G401 (cell line): ENCODE results near the gene SCAMP1. TPM values are rescaled to one million over a fixed set of nuclear protein-coding genes. Genes with fewer than 3 reads are reported as not detected.

Experiments used
- DNase-seq: peaks from one replicate; pipeline ENCODE4 v3.0.0-alpha.2; 2015; ENCODE audit warnings: low spot score
- in situ Hi-C: cut with HindIII; loops from 2 replicates; pipeline ENCODE4 v1.10.0; 2016; ENCODE audit warnings: low sequenced_read_pairs, mixed read lengths
- total RNA-seq: library from RNA; depleted of rRNA; stranded (reverse); fragments of >200 nt; shearing (Covaris generic); gene quantifications from 2 replicates; pipeline ENCODE4 v1.2.3, GENCODE V29; 2014

Gene SCAMP1
- total RNA-seq, 1 experiment from 2014 or later: 49.7 TPM

DNA sequence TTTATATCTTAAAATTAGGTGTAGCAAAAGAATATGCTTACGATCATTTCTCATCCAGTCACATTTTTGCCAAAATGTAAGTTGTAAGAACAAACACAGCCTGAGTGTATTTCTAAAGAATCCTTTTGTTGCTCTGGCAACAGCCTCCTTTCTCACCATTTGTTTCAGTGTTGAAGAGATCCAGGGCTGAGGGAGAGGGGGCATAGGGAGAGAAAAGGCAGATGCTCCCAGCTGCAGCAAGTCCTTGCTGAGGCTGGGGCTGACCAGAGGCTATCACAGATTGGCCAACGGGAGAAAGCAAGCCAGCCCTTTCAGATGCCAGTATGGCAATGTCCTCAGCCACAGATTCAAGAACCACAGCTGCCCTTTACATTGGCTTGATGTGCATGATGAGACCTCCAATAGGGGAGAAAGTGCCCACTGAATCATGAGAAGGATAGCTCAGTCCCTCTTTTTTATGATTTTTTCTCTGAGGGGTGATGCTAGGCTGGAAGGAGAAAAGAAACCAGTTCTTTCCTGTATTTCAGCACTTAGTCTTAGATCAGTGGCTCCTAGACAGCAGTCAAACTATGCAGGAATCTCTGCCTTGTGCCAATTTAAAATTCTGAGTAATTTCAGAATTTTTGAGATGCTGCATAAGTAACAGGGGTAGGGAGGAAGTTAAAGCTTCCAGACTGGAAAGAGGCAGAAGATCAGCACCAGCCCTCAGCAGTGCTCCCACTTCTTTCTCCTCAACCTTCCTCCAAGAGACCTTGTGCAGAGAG, 146.0 kb downstream of the SCAMP1 start:
- in situ Hi-C loops: no loop called here
- no peak for DNase-seq

DNA sequence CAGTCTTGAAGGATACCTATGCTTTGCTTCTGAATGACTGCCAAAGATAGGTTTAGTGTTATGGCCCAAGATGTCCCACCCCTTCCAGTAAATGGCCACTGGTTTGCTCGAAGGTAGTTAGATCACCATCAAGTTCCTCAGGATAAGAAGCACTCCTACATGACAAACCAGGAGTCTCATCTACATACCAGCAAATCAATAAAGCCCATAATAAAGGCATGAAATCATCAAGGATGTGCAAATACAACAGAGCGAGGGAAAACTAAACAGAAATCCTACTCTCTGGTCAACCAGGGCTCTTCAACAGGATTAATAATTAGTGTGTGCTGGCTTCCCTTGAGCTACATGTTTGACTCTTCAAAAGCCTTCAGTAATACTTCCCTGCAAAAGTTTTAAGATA, 147.1 kb downstream of the SCAMP1 start:
- DNase-seq: no peak
- in situ Hi-C loops: no loop called here

DNA sequence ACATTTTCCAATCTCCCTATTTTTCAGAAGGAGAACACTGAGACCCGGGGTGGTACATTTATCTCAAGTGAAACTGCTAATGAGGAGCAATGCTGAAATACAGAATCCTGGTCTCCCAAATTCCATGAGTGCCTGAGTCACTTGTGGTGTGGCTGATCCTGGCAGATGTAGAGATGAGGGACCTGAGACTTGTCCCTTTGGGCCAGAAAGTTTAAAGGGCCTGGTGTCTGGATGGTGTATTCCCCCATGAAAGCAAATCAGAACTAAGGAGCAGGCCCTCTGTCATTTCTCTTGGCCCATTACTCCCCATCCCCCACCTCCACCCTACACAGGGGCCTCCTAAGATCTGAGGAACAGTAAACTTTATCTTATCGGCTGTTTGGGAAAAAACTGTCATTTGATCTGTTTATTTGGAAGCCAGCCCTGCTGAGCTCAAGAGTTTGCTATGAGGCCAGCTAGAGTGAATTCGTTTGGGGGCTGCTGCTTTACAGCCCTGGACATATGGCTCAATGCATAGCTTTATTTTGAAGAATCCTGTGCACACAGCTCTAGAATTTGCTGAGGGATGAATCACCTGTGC, 147.9 kb downstream of the SCAMP1 start:
- in situ Hi-C loops: no loop called here
- DNase-seq: no peak

DNA sequence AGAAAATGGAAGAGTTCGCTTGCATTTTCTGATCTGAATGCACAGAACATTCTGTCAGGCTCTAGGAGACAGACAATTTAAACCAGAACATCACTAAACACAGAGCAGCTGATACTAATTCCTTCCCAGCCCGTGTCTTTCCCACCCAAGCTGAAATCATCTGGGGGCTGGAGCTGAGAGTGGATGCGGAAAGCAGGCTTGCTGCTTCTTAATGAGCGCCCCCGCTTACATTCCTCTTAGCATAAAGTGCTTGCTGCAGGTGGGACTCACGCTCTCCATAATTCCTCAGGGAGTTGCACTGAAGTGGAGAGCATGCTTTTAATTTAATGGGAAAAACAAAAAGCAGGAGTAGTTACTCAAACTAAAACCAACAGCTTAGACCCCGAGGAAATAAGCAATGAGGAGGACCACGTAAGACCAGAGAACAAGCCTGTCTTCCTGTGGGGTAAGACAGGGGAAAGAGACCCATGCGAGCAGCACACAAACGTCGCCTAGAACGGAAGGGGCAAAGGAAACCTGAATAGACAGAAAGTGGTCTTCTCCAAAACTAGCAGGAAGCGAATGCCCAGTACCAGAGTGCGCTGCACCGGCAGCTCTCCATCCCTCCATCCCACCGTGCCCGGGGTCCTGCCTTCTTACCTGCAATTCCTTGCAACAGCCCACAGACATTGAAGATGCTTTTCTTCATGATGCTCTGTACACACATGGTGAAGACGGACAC, 148.9 kb downstream of the SCAMP1 start:
- in situ Hi-C loops: no loop called here

DNA sequence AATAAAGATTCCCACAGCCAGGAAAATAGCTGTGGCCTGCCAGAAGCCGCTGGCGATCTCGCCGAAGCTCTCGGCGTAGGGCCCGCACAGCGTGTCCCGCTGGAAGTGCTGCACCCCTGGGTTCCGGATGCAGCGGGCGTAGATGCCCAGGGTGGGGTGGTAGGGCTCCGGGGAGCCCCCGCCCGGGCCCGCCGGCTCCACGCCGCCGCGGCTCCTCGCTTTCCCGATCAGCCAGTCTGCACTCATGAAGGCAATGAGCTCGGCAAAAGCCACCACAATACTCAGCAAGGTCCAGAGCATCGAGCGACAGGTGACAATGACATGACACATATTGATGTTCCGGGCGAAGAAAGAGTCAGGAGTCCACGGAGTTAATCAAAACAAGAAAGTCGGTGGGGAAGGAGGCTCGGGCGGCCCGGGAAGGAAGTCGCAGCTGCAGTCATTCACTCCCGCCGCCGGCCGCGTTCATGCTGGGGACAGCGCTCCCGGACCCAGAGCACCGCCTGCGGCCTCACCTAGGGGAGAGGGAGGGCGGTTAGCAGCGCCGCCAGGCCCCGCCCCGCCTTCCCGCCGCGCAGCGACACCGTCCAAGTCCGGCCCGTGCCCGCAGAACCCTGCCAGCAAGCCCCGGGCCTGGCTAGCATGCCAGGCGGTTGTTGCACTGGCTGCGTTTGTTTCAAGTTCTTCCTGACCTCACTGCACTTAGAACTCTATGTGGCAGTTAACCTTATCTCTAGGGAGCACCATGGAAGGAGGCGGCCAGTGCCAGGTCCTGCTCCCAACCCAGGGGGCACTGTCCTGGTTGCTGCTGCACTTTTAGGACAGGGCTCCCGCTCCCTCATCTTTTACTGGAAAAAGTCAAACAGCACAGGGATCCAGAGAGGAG, 149.7 kb downstream of the SCAMP1 start:
- in situ Hi-C loops: no loop called here
- DNase-seq: peak; percentile 54

More for the DNA sequence above, 148.9 kb downstream of the SCAMP1 start:
- no peak for DNase-seq

DNA sequence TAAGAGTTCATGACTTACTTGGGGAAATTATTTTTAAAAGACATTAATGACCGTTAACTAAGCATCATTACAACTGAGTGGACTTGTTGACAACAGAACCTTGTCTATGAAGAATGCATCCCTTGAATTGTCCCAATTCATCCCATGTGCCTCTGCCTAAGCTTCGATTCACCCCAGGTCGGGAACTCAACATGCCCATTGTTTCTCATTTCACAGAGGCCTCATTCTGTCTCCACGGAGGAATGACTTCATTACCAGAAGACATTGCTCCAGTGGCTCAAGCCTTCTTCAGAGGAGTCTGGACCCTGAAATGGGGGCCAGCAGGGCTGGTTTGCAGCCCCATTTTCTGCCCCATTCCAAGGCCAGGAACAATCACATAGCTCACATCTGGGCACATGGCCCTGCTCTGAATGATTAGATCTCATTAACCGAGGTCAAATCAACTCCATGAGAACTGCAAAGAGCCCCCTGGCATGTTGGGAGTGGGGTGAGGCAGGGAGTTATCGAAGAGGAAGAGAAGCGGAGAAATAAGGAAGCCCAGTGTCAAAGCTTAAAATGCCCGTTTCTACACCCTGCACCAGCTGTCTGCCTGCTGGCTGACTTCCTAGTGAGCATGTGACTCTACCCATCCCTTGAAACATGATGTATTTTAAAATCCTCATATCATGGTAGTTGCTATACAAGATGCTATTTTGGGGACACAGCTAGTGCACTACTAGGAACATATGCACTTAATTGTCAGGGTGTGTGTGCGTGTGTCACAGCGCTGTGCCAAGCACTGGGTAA, 150.9 kb downstream of the SCAMP1 start:
- in situ Hi-C loops: no loop called here
- no peak for DNase-seq

DNA sequence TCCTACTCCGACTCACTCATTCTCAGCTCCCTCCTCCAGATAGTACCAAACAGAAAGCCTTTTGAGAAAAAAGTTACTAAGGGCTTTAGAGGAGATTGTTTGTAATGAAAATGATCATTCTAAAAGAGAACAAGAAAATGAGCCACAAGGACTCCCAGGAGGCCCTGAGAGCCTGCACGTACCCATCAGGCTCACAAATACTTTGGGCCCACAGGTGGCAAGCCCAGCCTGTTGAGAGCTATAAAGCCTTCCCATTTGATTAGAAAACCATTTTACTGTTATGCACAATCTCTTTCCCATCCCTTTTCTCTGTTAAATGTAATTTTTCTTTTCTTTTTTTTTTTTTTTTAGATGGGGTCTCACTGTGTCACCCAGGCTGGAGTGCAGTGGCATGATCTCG, 152.0 kb downstream of the SCAMP1 start:
- DNase-seq: no peak
- in situ Hi-C loops: no loop called here

DNA sequence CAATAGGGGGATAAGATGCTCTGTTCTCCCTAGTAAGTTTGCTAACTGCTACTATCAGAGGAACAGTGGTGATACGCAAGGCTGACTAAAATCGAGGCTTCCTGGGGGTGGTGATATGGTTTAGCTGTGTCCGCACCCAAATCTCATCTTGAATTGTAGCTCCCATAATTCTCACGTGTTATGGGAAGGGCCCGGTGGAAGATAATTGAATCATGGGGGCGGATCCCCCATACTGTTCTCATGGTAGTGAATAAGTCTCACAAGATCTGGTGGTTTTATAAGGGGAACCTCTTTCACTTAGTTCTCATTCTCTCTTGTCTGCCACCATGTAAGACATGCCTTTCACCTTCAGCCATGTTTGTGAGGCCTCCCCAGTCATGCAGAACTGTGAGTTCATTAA, 153.0 kb downstream of the SCAMP1 start:
- DNase-seq: no peak

DNA sequence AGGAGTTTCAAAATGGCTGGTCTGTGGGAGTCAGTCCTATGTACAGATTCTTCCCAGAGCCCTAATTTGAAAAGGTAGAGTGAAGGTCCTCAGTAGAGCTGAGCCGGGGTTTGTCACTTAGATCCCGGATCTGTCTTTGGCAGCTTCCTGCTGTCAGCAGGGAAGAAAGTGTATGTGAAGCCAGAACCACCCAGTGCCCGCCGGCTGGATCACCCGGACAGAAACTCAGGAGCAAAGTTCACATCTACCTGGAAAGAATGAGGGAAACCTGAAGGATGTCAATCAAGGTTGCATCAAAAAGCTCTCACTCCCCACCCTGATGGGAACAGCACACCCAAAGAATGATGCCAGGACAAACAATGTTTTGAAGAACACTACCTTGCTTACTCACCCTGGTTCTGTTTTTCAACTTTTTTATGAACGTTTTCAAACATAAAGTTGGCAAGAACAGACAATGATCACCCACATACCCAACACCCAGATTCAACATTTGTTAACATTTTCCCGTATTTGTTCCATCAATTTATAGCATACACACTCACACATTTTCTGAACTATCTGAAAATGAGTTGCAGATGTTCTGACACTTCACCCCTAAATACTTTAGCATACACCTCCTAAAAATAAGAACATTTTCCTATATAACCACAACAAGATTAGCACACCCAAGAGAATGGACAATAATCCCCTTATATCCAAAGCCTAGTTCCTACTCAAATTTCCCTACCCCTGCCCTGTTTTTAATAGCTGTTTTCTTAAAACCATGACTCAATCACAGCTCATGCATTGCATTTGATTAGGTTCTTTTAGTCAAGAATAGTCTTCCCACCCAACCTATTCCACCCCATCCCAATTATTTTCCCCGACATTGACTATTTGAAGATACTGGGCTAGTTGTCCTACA, 154.3 kb downstream of the SCAMP1 start:
- in situ Hi-C loops: no loop called here

More for the DNA sequence above, 153.0 kb downstream of the SCAMP1 start:
- in situ Hi-C loops: no loop called here

DNA sequence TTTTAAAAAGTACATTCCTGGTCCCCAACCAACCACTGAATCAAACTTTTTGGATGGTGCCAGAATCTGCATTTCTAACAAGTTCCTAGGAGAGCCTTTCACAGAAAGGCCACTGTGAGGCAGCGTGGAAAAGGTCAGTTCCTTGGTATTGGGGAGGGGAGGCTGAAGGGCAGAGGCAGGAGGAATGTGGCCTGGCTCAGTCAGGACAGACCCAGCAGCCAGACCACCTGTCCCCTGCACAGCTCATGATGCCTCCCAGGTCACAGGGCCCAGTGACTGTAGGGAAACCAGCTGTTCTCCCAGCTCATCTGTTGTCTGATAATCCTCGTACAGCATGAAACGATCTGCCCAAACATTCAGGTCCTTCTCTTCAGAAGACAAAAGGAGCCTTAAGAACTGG, 155.3 kb downstream of the SCAMP1 start:
- no peak for DNase-seq
- in situ Hi-C loops: no loop called here

More for the DNA sequence above, 154.3 kb downstream of the SCAMP1 start:
- DNase-seq: no peak

DNA sequence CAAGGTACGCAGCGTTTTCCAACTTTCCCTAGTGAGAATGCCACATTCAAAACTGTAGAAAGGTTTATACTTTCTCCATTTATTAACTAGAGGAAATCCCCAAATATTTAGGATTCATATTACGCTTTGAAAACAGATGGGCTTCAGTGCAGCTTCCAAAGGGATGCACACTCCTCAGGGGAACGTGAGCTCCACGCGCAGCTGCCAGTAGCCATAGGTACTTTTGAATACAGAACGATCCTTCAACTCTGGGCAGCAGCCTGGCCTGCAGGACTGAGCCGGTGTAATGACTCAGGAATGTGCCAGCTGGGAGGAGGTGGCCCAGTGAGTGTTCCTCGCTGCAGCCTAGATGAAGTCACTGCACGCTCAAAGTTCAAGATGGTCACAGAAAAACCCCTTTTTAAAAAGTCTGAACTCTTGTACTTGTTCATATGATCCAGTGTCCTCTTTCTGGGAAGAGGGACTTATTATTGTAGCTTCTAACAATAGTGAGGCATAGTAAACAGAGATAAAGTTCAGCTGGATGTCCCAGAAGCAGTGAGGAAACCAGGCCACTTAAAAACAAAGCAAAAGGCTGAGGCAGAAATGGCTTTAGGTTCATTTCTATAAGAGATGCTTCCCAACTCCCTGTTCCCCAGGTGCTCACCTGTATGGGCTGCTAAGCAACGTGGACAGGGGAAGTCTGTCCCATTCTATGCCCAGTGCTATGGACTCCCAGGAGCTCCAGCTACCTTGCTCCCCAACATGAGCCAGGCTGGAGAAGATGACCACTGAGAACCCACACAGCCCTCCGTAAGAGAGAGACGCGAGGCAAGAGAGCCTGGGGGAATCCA, 158.2 kb downstream of the SCAMP1 start:
- in situ Hi-C loops: no loop called here
- no peak for DNase-seq

DNA sequence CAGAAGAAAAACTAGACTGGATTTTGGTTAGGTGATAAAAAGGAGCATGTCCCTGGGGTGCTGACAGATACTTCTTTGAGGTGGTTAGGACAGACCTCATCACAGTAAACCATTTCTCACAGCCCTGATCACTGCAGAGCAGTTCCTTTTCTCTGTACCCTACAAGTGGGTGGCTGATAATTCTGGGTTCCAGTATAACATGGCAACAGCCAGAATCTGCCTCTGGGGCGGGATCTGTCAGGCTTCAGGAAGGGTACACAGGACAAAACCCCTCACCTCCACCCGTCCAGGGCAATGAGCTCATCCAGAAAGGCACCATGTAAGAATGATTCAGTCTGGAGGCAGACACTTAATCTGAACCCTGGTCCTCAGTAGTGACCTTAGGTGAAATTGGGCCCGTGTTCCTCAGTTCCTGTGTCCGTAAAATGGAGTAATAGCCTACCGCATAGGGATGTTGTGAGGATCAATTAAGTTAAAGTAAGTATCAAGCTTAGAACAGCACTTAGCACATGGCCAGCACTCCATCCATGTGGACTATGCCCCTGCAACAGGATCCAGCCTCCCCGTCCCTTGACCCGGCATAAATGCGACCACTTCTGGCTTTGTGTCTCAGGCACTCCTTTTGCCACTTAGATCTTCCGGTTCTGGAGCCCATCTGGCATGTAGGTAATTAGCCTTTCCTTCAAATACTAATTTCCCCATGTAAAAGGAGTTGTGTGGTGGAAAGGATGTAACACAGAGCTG, 159.0 kb downstream of the SCAMP1 start:
- in situ Hi-C loops: no loop called here
- no peak for DNase-seq

DNA sequence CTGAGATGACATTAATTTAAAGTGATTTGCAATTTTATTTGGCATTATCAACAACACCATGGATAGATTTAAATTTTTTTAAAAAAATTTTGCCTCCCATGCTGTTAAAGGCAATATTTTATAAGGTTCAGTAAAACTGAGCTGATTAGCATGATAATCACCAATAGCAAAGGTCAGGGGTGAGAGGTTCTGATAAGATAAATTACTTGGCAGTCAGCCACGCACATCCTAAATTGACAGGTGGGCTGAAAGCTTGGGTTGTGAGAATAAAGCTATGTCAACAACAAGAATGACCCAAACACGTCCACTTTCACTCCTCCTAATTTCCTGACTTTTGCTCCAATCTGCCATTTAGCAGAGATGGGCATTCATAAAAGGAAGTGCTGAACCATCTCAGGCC, 161.0 kb downstream of the SCAMP1 start:
- in situ Hi-C loops: no loop called here
- no peak for DNase-seq

DNA sequence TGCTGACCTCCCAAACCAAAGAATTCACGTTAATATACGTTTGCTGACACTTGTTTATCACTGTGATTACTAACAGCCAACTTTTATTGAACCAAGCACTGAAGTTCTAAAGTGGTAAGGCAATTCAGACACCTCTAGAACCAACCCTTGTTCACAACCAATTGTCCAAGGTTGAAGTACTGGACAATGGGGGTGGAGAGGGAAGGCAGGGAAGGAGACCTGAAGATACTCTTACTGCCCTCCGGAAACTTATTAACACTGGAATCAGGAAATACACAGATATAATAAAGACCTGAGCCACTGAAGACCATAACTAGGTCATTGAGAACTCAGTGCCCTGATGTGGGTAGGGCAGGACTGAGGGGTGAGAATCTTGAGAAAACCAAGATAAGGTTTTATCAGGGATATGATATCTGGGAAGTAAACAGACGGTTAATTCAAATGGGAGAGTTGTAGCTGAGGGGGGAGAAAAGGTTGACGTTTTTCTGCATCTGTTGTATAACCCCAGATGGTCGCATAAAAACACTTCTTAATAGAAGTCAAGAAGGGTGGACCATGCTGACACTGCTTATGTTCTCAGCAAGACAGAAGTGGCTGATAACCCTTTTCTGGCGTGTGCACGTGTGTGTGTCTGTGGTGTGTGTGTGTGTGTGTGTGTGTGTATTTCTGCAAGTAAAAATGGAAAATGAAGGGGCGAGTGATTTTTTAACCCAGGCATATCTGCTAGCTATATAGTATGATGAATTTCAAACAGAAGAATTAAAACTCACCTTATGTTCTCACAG, 162.3 kb downstream of the SCAMP1 start:
- in situ Hi-C loops: no loop called here
- DNase-seq: no peak

DNA sequence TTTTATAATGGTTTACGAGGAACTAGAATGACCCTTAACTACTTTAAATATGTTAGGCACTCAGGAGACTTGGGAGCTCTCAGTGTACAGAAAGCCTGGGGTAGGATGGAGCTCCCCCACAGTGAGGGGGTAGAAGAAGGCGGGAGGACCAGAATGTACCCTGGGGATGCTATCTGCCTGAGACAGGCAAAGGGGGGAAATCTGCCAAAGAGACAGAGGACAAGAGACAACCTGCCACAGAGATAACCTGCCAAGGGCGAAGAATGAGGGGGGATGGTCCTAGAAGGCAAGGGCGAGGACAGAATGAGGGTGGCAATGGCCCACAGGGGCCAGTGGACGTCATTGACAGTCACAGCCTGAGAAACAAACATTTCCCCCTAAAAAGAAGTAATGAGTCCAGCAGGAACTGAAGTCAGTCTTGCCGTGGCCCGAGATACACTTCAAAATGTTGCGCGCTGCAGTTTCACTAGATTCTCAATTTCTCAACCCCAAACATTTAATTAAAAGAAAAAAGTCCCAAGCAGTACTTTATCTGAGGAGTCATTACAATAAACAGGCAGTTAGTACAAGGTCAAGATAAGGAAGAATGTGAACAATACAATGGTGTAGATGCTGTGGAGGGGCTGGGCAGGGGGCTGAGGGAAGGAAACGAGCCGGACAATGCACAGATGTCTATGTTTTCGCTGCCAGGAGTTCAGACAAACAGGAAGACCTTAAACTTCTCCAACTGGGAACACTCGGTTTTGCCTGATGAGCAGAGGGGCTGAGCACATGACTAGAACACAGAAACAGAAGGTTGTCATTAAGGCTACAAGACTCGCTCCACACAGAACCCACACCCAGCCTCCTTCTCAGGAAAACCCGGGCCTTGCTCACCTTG, 163.1 kb downstream of the SCAMP1 start:
- no peak for DNase-seq
- in situ Hi-C loops: no loop called here
